ENCODE measurements around the gene PPP3CA. TPM values are rescaled to one million over a fixed set of nuclear protein-coding genes. Genes with fewer than 3 reads are reported as not detected.
"Not testable (repeated sequence)": the region's sequence is repeated elsewhere in the genome, so short reads cannot be mapped to it uniquely, and the experiment has no call there.

The PPP3CA gene
- total RNA-seq, 1 donor from 2014 or later = 29.9 TPM

- H3K4me1 Mint-ChIP-seq (ENCODE audit: low read depth, unreplicated experiment) = peaks cover 12% of the 10 kb centered on the region
- H3K27me3 Mint-ChIP-seq (ENCODE audit: unreplicated experiment) = no peaks in the 10 kb centered on the region
- no peaks in the 10 kb centered on the region for H3K9me3 Mint-ChIP-seq (ENCODE audit: unreplicated experiment)
- H3K27ac Mint-ChIP-seq (ENCODE audit: unreplicated experiment) = no peak overlapping the region
- DNase-seq = no peak
- H3K4me3 Mint-ChIP-seq (ENCODE audit: unreplicated experiment) = no peak overlapping the region
- TF ChIP-seq CTCF (IDR thresholded peaks at IDR 0.05; ENCODE audit: partially characterized antibody, unreplicated experiment) = no peak
- no peaks in the 10 kb centered on the region for H3K36me3 Mint-ChIP-seq (ENCODE audit: unreplicated experiment)
Measured at GRCh38 chr4:101237773-101238172, 109.6 kb downstream of the PPP3CA start.

- peaks cover 17% of the 10 kb centered on the region for H3K4me1 Mint-ChIP-seq (ENCODE audit: low read depth, unreplicated experiment)
- H3K4me3 Mint-ChIP-seq (ENCODE audit: unreplicated experiment) = no peak overlapping the region
- no peak for DNase-seq
- TF ChIP-seq CTCF (IDR thresholded peaks at IDR 0.05; ENCODE audit: partially characterized antibody, unreplicated experiment) = no peak
- no peaks in the 10 kb centered on the region for H3K9me3 Mint-ChIP-seq (ENCODE audit: unreplicated experiment)
- no peaks in the 10 kb centered on the region for H3K36me3 Mint-ChIP-seq (ENCODE audit: unreplicated experiment)
- no peaks in the 10 kb centered on the region for H3K27me3 Mint-ChIP-seq (ENCODE audit: unreplicated experiment)
- H3K27ac Mint-ChIP-seq (ENCODE audit: unreplicated experiment) = no peak overlapping the region
Measured at GRCh38 chr4:101236097-101236496, 111.2 kb downstream of the PPP3CA start.

GRCh38 chr4:101234141-101234540 is 113.2 kb downstream of the PPP3CA start:
- not testable (repeated sequence) for H3K9me3 Mint-ChIP-seq (ENCODE audit: unreplicated experiment); H3K27me3 Mint-ChIP-seq (ENCODE audit: unreplicated experiment); H3K4me3 Mint-ChIP-seq (ENCODE audit: unreplicated experiment); H3K36me3 Mint-ChIP-seq (ENCODE audit: unreplicated experiment); DNase-seq
- H3K4me1 Mint-ChIP-seq (ENCODE audit: low read depth, unreplicated experiment) = peaks cover 20% of the 10 kb centered on the region
- peak overlapping the region; percentile 67 for H3K27ac Mint-ChIP-seq (ENCODE audit: unreplicated experiment)

GRCh38 chr4:101232074-101232776 is 115.1 kb downstream of the PPP3CA start:
- Mint-ChIP-seq H3K9me3 (ENCODE audit: unreplicated experiment) (no peaks in the 10 kb centered on the region), H3K27ac (ENCODE audit: unreplicated experiment) (no peak overlapping the region), H3K4me1 (ENCODE audit: low read depth, unreplicated experiment) (peaks cover 14% of the 10 kb centered on the region), H3K4me3 (ENCODE audit: unreplicated experiment) (no peak overlapping the region), H3K36me3 (ENCODE audit: unreplicated experiment) (no peaks in the 10 kb centered on the region), H3K27me3 (ENCODE audit: unreplicated experiment) (no peaks in the 10 kb centered on the region)
- no peak for DNase-seq
- TF ChIP-seq CTCF (IDR thresholded peaks at IDR 0.05; ENCODE audit: partially characterized antibody, unreplicated experiment) = no peak

GRCh38 chr4:101230801-101231426 is 116.4 kb downstream of the PPP3CA start:
- Mint-ChIP-seq H3K9me3 (ENCODE audit: unreplicated experiment) (no peaks in the 10 kb centered on the region), H3K27ac (ENCODE audit: unreplicated experiment) (peak overlapping the region; percentile 1), H3K4me1 (ENCODE audit: low read depth, unreplicated experiment) (peaks cover 14% of the 10 kb centered on the region), H3K27me3 (ENCODE audit: unreplicated experiment) (no peaks in the 10 kb centered on the region), H3K4me3 (ENCODE audit: unreplicated experiment) (no peak overlapping the region), H3K36me3 (ENCODE audit: unreplicated experiment) (no peaks in the 10 kb centered on the region)
- TF ChIP-seq CTCF (IDR thresholded peaks at IDR 0.05; ENCODE audit: partially characterized antibody, unreplicated experiment) = no peak
- DNase-seq = no peak

Data from glutamatergic neuron (in vitro differentiated cells).